Dendritic cell treated with granulocyte-macrophage colony-stimulating factor and Interleukin-4, amounts not matched to agents 40 ng/mL and 50 ng/mL, for 4 days (primary cell): Measurements from ENCODE around the gene XRN1.
A peak's percentile ranks its signal among the peaks of the same experiment; 100 is the strongest.
"Not testable (repeated sequence)": the region's sequence is repeated elsewhere in the genome, so short reads cannot be mapped to it uniquely, and the experiment has no call there.

Experiments
- H3K27ac Mint-ChIP-seq: one replicate; pipeline ENCODE4 v1.8.0; 2022; ENCODE audit warnings: mild to moderate bottlenecking, mixed read lengths
- H3K27me3 Mint-ChIP-seq: one replicate; pipeline ENCODE4 v1.8.0; 2022; ENCODE audit warnings: mild to moderate bottlenecking, mixed read lengths
- H3K36me3 Mint-ChIP-seq: one replicate; pipeline ENCODE4 v1.8.0; 2022; ENCODE audit warnings: low read depth, mixed read lengths
- H3K4me1 Mint-ChIP-seq: one replicate; pipeline ENCODE4 v1.8.0; 2022; ENCODE audit warnings: low read depth, mixed read lengths
- H3K4me3 Mint-ChIP-seq: one replicate; pipeline ENCODE4 v1.8.0; 2022; ENCODE audit warnings: mild to moderate bottlenecking, moderate library complexity, mixed read lengths
- H3K9me3 Mint-ChIP-seq: one replicate; pipeline ENCODE4 v1.8.0; 2022; ENCODE audit warnings: mixed read lengths
- intact Hi-C: fragments of 100-400 bp; cut with micrococcal nuclease; formaldehyde crosslinking; loops from one replicate; pipeline ENCODE4 v1.15.0; 2022

Gene XRN1

GRCh38 chr3:142447301-142447851, 461 bp downstream of the XRN1 start:
- H3K4me1 Mint-ChIP-seq: peaks cover 35% of the 10 kb centered on the region
- intact Hi-C loops: loop anchor here (2.0 to 5.0 kb wide), 3 partner anchors 130 to 570 kb away; partner anchors contain the start of genes ATP1B3, ATR and U2SURP

DNA sequence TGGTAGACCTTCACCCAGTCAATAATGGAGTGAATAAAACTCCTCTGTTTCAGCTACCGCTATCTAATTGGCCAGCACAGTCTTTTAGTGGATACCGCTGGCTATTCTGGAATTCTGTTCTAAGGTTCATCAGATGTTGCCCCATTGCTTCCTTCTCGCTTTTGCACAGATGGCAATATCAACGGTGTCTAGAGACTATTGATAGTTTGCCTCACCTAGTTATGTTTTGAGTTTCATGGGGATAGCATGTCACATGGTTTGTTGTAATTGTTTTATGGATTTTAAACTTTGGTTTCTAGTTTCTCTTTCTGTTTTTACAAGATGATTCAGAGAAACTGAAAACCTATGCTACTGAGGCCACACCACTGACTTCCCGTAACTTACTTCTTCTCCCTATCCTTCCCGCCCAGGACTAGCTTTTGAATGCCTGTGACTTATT, 2.0 kb downstream of the XRN1 start:
- Mint-ChIP-seq H3K9me3 (no peaks in the 10 kb centered on the region), H3K4me1 (peaks cover 35% of the 10 kb centered on the region), H3K27me3 (no peaks in the 10 kb centered on the region), H3K36me3 (peaks cover 46% of the 10 kb centered on the region), H3K4me3 (peak overlapping the region; percentile 97), H3K27ac (peak overlapping the region; percentile 99)
- intact Hi-C loops: loop anchor here (2.0 to 5.0 kb wide), 3 partner anchors 131 to 569 kb away; partner anchors contain the start of genes ATP1B3, ATR and U2SURP

More at GRCh38 chr3:142447301-142447851, 461 bp downstream of the XRN1 start:
- H3K9me3 Mint-ChIP-seq: no peaks in the 10 kb centered on the region
- H3K27me3 Mint-ChIP-seq: no peaks in the 10 kb centered on the region
- peaks cover 58% of the 10 kb centered on the region for H3K36me3 Mint-ChIP-seq
- H3K27ac Mint-ChIP-seq: peak overlapping the region; percentile 99
- H3K4me3 Mint-ChIP-seq: peak overlapping the region; percentile 97

DNA sequence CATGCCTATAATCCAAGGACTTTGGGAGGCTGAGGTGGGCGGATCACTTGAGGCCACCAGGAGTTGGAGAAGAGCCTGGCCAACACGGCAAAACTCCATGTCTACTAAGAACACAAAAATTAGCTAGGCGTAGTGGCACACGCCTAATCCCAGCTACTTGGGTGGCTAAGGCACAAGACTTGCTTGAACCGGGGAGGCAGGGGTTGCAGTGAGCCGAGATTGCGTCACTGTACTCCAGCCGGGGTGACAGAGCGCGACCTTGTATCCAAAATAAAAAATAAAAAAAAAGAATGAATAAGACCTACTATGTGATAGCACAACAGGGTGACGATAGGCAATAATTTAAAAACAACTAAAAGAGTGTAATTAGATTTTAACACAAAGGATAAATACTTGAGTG, 3.5 kb downstream of the XRN1 start:
- Mint-ChIP-seq H3K27ac (no peak overlapping the region), H3K36me3 (peaks cover 36% of the 10 kb centered on the region), H3K4me3 (no peak overlapping the region), H3K27me3 (no peaks in the 10 kb centered on the region), H3K4me1 (peaks cover 37% of the 10 kb centered on the region), H3K9me3 (no peaks in the 10 kb centered on the region)
- intact Hi-C loops: no loop called here

DNA sequence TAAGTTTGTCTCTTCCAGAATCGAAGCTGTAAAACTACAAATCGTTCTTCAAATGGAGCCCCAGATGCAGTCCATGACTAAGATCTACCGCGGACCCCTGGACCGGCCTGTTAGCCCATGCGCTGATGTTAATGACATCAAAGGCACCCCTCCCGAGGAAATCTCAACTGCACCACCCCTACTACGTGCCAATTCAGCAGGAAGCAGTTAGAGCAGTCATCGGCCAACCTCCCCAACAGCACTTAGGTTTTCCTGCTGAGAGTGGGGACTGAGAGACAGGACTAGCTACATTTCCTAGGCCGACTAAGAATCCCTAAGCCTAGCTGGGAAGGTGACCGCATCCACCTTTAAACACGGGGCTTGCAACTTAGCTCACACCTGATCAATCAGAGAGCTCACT, 4.8 kb downstream of the XRN1 start:
- Mint-ChIP-seq H3K4me1 (peaks cover 48% of the 10 kb centered on the region), H3K36me3 (peaks cover 33% of the 10 kb centered on the region)

GRCh38 chr3:142439499-142440220, 8.2 kb downstream of the XRN1 start:
- intact Hi-C loops, H3K27ac Mint-ChIP-seq, H3K4me3 Mint-ChIP-seq, H3K27me3 Mint-ChIP-seq, H3K9me3 Mint-ChIP-seq: not testable (repeated sequence)
- Mint-ChIP-seq H3K4me1 (peaks cover 35% of the 10 kb centered on the region), H3K36me3 (peaks cover 27% of the 10 kb centered on the region)

More for the DNA sequence above, 4.8 kb downstream of the XRN1 start:
- H3K27me3 Mint-ChIP-seq, H3K27ac Mint-ChIP-seq, H3K9me3 Mint-ChIP-seq, H3K4me3 Mint-ChIP-seq, intact Hi-C loops: not testable (repeated sequence)

DNA sequence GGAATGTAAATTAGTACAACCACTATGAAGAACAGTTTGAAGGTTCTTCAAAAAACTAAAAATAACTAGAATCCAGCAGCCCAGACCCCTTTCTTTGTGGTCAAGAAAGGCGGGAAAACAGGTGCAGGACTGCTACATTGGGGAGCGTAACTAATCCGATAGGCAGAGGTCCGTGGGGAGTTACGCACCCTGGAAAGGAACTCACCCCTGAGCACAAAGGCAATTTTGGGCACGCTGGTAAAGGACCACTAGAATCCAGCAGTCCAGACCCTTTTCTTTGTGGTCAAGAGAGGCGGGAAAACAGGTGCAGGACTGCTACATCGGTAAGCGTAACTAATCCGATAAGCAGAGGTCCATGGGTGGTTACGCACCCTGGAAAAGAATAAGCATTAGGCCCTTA, 9.7 kb downstream of the XRN1 start:
- H3K27ac Mint-ChIP-seq, intact Hi-C loops, H3K27me3 Mint-ChIP-seq, H3K9me3 Mint-ChIP-seq, H3K4me3 Mint-ChIP-seq: not testable (repeated sequence)
- Mint-ChIP-seq H3K4me1 (peaks cover 28% of the 10 kb centered on the region), H3K36me3 (peaks cover 21% of the 10 kb centered on the region)

- Mint-ChIP-seq H3K4me3 (no peak overlapping the region), H3K9me3 (no peaks in the 10 kb centered on the region), H3K27me3 (no peaks in the 10 kb centered on the region), H3K27ac (no peak overlapping the region), H3K4me1 (peaks cover 24% of the 10 kb centered on the region), H3K36me3 (peaks cover 25% of the 10 kb centered on the region)
- intact Hi-C loops: no loop called here
These were observed 10.8 kb downstream of the XRN1 start for GRCh38 chr3:142436951-142437585.

DNA sequence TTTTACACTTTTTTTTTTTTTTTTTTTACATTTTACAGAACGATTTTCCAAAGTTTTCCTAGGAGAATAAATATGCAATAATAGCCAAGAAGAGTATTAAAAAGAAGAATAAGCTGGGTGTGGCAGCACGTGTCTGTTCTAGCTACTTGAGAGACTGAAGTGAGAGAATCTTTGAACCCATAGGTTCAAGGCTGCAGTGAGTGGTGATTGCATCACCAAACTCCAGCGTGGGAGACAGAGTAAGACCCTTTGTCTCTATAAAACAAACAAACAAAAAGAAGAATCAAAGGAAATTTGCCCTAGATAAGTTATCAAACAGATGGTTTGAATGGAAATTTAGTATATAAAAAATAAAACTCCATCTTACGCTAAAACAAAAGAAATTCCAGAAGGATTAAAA, 13.3 kb downstream of the XRN1 start:
- H3K27ac Mint-ChIP-seq: no peak overlapping the region
- H3K27me3 Mint-ChIP-seq: no peaks in the 10 kb centered on the region
- H3K9me3 Mint-ChIP-seq: no peaks in the 10 kb centered on the region
- H3K4me3 Mint-ChIP-seq: no peak overlapping the region
- H3K36me3 Mint-ChIP-seq: peaks cover 41% of the 10 kb centered on the region
- intact Hi-C loops: no loop called here
- H3K4me1 Mint-ChIP-seq: peaks cover 24% of the 10 kb centered on the region

DNA sequence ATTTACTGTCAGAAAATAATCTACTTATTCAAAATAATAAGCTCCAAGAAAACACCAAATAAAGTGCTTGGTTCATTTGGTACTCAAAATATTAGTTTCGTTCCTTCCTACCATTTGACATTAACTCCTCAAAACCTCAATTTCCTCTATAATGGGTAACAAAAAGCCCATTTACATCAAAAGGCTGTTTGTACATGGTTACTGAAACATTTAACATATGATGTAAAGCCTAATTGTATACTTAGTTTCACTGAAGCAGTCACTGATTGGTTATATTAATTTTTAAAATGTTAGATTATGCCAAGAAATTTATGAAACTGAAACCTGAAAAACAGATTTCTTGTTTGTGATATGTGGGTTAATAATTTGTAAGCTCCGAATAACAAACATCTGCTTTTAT, 14.7 kb downstream of the XRN1 start:
- peaks cover 12% of the 10 kb centered on the region for H3K4me1 Mint-ChIP-seq
- H3K36me3 Mint-ChIP-seq: peaks cover 55% of the 10 kb centered on the region
- H3K9me3 Mint-ChIP-seq: no peaks in the 10 kb centered on the region
- no peak overlapping the region for H3K4me3 Mint-ChIP-seq
- H3K27ac Mint-ChIP-seq: no peak overlapping the region
- H3K27me3 Mint-ChIP-seq: no peaks in the 10 kb centered on the region
- intact Hi-C loops: no loop called here

DNA sequence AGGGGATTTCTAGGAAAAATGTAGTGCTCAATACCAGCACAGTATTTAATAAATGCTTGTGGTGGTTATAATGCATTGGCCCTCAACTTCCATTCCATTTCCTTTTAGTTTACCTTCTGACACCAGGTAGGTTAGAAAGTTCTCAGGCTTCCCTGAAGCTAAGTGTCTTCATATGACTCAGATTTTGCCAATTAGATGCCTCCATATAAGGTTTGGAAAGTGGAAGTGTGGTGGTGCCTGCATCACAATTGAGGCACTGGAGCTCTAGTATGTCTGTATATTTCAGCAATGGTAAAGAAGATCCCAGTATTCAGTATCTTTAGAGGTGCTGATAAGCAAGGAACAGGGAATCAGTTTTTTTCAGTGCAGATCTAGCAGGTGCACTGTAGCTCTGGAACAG, 18.3 kb downstream of the XRN1 start:
- intact Hi-C loops: no loop called here
- Mint-ChIP-seq H3K36me3 (peaks cover 57% of the 10 kb centered on the region), H3K27ac (no peak overlapping the region)

GRCh38 chr3:142424754-142425153, 23.1 kb downstream of the XRN1 start:
- H3K4me1 Mint-ChIP-seq: no peaks in the 10 kb centered on the region
- no peak overlapping the region for H3K4me3 Mint-ChIP-seq
- intact Hi-C loops: no loop called here
- H3K9me3 Mint-ChIP-seq: no peaks in the 10 kb centered on the region
- no peak overlapping the region for H3K27ac Mint-ChIP-seq
- H3K36me3 Mint-ChIP-seq: peaks cover 67% of the 10 kb centered on the region
- H3K27me3 Mint-ChIP-seq: no peaks in the 10 kb centered on the region

More for the DNA sequence above, 18.3 kb downstream of the XRN1 start:
- Mint-ChIP-seq H3K27me3 (no peaks in the 10 kb centered on the region), H3K4me1 (no peaks in the 10 kb centered on the region), H3K4me3 (no peak overlapping the region), H3K9me3 (no peaks in the 10 kb centered on the region)

GRCh38 chr3:142418926-142419592, 28.8 kb downstream of the XRN1 start:
- Mint-ChIP-seq H3K36me3 (peaks cover 85% of the 10 kb centered on the region), H3K4me3 (no peak overlapping the region), H3K4me1 (no peaks in the 10 kb centered on the region), H3K9me3 (no peaks in the 10 kb centered on the region), H3K27me3 (no peaks in the 10 kb centered on the region), H3K27ac (no peak overlapping the region)
- intact Hi-C loops: no loop called here

DNA sequence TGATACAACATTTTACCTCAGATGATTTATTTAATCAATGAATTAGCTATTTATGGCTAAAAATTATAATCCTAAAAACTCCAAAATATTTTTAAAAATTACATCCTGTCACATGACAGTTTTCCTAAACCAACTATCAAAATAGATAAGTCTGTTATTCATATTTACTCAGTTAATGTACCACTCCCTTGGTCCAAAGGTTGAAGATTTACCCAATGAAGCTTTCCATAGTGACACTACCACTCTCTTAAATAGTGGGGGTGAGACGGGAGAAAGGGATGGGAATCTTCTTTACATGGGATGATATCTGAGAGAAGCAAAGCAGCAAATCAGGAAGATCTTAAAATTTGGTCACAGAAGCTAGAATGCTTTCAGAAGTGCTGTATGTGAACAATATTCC, 30.5 kb downstream of the XRN1 start:
- H3K27ac Mint-ChIP-seq: no peak overlapping the region
- H3K4me3 Mint-ChIP-seq: no peak overlapping the region
- H3K27me3 Mint-ChIP-seq: no peaks in the 10 kb centered on the region
- H3K36me3 Mint-ChIP-seq: peaks cover 86% of the 10 kb centered on the region
- intact Hi-C loops: no loop called here
- H3K9me3 Mint-ChIP-seq: no peaks in the 10 kb centered on the region
- H3K4me1 Mint-ChIP-seq: no peaks in the 10 kb centered on the region

- H3K9me3 Mint-ChIP-seq, H3K4me3 Mint-ChIP-seq, H3K27me3 Mint-ChIP-seq, H3K27ac Mint-ChIP-seq, H3K4me1 Mint-ChIP-seq: not testable (repeated sequence)
- intact Hi-C loops: loop anchor here (10.0 kb wide), 1 partner anchor 154 kb away; no protein-coding TSS in a partner anchor
- peaks cover 79% of the 10 kb centered on the region for H3K36me3 Mint-ChIP-seq
These were observed 47.3 kb downstream of the XRN1 start for GRCh38 chr3:142400537-142400936.
